NT2/D1 (cell line): ENCODE data around the gene CDV3.

ENCODE experiments used
- SUZ12 ChIP-seq: IDR thresholded peaks from 2 replicates; pipeline ENCODE4 v1.6.1; 2011; ENCODE audit not compliant: insufficient read length, insufficient read depth; ENCODE audit errors: extremely low read depth
- YY1 ChIP-seq: IDR thresholded peaks from 2 replicates; pipeline ENCODE4 v1.6.1; 2011; ENCODE audit not compliant: insufficient read length, insufficient read depth

DNA sequence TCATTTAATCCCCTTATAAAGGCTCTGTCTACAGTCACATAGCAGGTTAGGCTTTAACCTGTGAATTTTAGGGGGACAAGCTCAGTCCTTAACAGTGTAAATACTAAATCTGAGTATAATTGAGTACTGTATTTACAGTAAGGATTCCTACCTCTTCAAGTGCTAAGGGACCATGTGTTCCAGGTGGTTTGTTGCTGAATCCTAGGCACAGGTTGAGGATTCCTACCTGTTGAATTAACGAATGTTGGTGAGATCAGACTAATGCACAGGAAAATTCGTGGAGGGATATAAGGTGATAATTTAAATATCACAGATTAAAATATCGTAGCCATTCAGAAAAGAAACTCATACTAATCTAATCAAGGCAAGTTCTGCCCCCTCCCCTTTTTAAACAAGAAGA is 24.9 kb downstream of the CDV3 start:
- TF ChIP-seq SUZ12 (no peak), YY1 (no peak)
